Hepatocyte (in vitro differentiated cells): ENCODE measurements around the gene MTX3.

ENCODE experiments used
- EZH2 ChIP-seq: fragments of 200-600 bp; sonication (generic); IDR thresholded peaks from 2 replicates; pipeline ENCODE4 v1.6.1; 2016; ENCODE audit warnings: antibody characterized with exemption, mild to moderate bottlenecking, borderline replicate concordance
- TF ChIP-seq, protein P1 (sequence below): fragments of 200-600 bp; sonication (generic); IDR thresholded peaks from 2 replicates; pipeline ENCODE4 v1.5.1; 2016; ENCODE audit warnings: antibody characterized with exemption, mild to moderate bottlenecking; ENCODE audit not compliant: poor library complexity

GRCh38 chr5:79963261-79964061 lies 27.6 kb downstream of the MTX3 start:
- TF ChIP-seq, protein P1, sequence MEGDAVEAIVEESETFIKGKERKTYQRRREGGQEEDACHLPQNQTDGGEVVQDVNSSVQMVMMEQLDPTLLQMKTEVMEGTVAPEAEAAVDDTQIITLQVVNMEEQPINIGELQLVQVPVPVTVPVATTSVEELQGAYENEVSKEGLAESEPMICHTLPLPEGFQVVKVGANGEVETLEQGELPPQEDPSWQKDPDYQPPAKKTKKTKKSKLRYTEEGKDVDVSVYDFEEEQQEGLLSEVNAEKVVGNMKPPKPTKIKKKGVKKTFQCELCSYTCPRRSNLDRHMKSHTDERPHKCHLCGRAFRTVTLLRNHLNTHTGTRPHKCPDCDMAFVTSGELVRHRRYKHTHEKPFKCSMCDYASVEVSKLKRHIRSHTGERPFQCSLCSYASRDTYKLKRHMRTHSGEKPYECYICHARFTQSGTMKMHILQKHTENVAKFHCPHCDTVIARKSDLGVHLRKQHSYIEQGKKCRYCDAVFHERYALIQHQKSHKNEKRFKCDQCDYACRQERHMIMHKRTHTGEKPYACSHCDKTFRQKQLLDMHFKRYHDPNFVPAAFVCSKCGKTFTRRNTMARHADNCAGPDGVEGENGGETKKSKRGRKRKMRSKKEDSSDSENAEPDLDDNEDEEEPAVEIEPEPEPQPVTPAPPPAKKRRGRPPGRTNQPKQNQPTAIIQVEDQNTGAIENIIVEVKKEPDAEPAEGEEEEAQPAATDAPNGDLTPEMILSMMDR = no peak
- TF ChIP-seq EZH2 = no peak
